Vagina (tissue), 2 donors: ENCODE data around the gene EVA1A.

Source experiments
- POLR2A ChIP-seq, 2 donors: fragments of 450-650 bp; IDR thresholded peaks; one replicate each; pipeline ENCODE4 v1.6.1; 2017; ENCODE audit warnings: antibody characterized with exemption in 2 of 2, mild to moderate bottlenecking in 2 of 2, moderate library complexity in 2 of 2
- TF ChIP-seq, protein P1 (sequence below), 3 experiments: fragments of 450-650 bp in 2 of 3; fragments of 200-600 bp in 1 of 3; sonication (generic) in 1 of 3; IDR thresholded peaks; one replicate each; pipeline ENCODE4 v1.5.1; 2017 to 2019; ENCODE audit warnings: antibody characterized with exemption in 3 of 3, mild to moderate bottlenecking in 2 of 3, moderate library complexity in 2 of 3

GRCh38 chr2:75600461-75601011, 39.8 kb upstream of the EVA1A start:
- TF ChIP-seq, protein P1, sequence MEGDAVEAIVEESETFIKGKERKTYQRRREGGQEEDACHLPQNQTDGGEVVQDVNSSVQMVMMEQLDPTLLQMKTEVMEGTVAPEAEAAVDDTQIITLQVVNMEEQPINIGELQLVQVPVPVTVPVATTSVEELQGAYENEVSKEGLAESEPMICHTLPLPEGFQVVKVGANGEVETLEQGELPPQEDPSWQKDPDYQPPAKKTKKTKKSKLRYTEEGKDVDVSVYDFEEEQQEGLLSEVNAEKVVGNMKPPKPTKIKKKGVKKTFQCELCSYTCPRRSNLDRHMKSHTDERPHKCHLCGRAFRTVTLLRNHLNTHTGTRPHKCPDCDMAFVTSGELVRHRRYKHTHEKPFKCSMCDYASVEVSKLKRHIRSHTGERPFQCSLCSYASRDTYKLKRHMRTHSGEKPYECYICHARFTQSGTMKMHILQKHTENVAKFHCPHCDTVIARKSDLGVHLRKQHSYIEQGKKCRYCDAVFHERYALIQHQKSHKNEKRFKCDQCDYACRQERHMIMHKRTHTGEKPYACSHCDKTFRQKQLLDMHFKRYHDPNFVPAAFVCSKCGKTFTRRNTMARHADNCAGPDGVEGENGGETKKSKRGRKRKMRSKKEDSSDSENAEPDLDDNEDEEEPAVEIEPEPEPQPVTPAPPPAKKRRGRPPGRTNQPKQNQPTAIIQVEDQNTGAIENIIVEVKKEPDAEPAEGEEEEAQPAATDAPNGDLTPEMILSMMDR (IDR thresholded peaks at IDR 0.05), result no peak
- no peak for TF ChIP-seq POLR2A (IDR thresholded peaks at IDR 0.05)
